ENCODE data around the gene STRIP1.

Gene STRIP1

GRCh38 chr1:110091381-110091780 lies 57.0 kb downstream of the STRIP1 start:
- ATAC-seq = no peak
- no peak for TF ChIP-seq OSR1 (CRISPR knock-in tag; IDR thresholded peaks at IDR 0.05)
- TF ChIP-seq ARNTL (CRISPR knock-in tag; IDR thresholded peaks at IDR 0.05; ENCODE audit: borderline replicate concordance, low read depth) = no peak
- TF ChIP-seq TOX (CRISPR knock-in tag; IDR thresholded peaks at IDR 0.05; ENCODE audit: borderline replicate concordance) = no peak
- TF ChIP-seq ZFP3 (CRISPR knock-in tag; IDR thresholded peaks at IDR 0.05) = no peak

DNA sequence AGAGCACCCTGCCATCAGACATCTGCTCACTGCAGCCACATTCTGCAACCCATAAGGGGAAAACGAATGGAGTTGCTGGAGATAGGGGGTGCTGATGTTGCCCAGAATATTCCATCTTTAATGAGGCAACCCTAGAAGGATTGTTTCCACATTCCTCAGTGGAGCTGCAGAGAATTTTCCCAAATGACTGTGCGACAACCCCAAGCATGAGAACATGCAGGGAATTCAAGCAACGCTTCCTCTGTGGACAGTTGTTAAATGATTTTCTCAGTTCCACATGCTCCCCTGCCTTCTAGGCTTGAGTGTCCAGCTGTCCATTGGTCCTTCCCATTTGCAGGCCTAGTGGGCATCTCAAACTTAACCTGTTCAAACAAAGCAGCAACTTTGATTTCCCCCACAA lies 57.4 kb downstream of the STRIP1 start:
- TF ChIP-seq ZNF565 (CRISPR knock-in tag; conservative IDR thresholded peaks at IDR 0.05; ENCODE audit: low read depth) = no peak
- no peak for TF ChIP-seq ZFP30 (CRISPR knock-in tag; IDR thresholded peaks at IDR 0.05)
- TF ChIP-seq TCF4 (CRISPR knock-in tag; IDR thresholded peaks at IDR 0.05; ENCODE audit: borderline replicate concordance) = no peak
- no peak for TF ChIP-seq CREB5 (CRISPR knock-in tag; IDR thresholded peaks at IDR 0.05; ENCODE audit: low read depth)
- no peak for TF ChIP-seq ZNF8 (CRISPR knock-in tag; IDR thresholded peaks at IDR 0.05)
- TF ChIP-seq, protein P1, sequence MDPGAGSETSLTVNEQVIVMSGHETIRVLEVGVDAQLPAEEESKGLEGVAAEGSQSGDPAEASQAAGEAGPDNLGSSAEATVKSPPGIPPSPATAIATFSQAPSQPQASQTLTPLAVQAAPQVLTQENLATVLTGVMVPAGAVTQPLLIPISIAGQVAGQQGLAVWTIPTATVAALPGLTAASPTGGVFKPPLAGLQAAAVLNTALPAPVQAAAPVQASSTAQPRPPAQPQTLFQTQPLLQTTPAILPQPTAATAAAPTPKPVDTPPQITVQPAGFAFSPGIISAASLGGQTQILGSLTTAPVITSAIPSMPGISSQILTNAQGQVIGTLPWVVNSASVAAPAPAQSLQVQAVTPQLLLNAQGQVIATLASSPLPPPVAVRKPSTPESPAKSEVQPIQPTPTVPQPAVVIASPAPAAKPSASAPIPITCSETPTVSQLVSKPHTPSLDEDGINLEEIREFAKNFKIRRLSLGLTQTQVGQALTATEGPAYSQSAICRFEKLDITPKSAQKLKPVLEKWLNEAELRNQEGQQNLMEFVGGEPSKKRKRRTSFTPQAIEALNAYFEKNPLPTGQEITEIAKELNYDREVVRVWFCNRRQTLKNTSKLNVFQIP (CRISPR knock-in tag; IDR thresholded peaks at IDR 0.05; ENCODE audit: borderline replicate concordance, low read depth) = no peak
- no peak for TF ChIP-seq BACH2 (CRISPR knock-in tag; IDR thresholded peaks at IDR 0.05; ENCODE audit: borderline replicate concordance)
- no peak for TF ChIP-seq GLIS3 (CRISPR knock-in tag; IDR thresholded peaks at IDR 0.05)
- TF ChIP-seq PPARA (CRISPR knock-in tag; IDR thresholded peaks at IDR 0.05; ENCODE audit: borderline replicate concordance) = no peak
- no peak for TF ChIP-seq RARB (CRISPR knock-in tag; IDR thresholded peaks at IDR 0.05)
- TF ChIP-seq ZNF70 (CRISPR knock-in tag; IDR thresholded peaks at IDR 0.05) = no peak
- TF ChIP-seq SNAI2 (CRISPR knock-in tag; IDR thresholded peaks at IDR 0.05) = no peak
- no peak for TF ChIP-seq ISL1 (CRISPR knock-in tag; IDR thresholded peaks at IDR 0.05)
- TF ChIP-seq ARNTL (CRISPR knock-in tag; IDR thresholded peaks at IDR 0.05; ENCODE audit: borderline replicate concordance, low read depth) = no peak
- TF ChIP-seq, protein P2, sequence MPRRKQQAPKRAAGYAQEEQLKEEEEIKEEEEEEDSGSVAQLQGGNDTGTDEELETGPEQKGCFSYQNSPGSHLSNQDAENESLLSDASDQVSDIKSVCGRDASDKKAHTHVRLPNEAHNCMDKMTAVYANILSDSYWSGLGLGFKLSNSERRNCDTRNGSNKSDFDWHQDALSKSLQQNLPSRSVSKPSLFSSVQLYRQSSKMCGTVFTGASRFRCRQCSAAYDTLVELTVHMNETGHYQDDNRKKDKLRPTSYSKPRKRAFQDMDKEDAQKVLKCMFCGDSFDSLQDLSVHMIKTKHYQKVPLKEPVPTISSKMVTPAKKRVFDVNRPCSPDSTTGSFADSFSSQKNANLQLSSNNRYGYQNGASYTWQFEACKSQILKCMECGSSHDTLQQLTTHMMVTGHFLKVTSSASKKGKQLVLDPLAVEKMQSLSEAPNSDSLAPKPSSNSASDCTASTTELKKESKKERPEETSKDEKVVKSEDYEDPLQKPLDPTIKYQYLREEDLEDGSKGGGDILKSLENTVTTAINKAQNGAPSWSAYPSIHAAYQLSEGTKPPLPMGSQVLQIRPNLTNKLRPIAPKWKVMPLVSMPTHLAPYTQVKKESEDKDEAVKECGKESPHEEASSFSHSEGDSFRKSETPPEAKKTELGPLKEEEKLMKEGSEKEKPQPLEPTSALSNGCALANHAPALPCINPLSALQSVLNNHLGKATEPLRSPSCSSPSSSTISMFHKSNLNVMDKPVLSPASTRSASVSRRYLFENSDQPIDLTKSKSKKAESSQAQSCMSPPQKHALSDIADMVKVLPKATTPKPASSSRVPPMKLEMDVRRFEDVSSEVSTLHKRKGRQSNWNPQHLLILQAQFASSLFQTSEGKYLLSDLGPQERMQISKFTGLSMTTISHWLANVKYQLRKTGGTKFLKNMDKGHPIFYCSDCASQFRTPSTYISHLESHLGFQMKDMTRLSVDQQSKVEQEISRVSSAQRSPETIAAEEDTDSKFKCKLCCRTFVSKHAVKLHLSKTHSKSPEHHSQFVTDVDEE (CRISPR knock-in tag; IDR thresholded peaks at IDR 0.05) = no peak
- TF ChIP-seq, protein P3, sequence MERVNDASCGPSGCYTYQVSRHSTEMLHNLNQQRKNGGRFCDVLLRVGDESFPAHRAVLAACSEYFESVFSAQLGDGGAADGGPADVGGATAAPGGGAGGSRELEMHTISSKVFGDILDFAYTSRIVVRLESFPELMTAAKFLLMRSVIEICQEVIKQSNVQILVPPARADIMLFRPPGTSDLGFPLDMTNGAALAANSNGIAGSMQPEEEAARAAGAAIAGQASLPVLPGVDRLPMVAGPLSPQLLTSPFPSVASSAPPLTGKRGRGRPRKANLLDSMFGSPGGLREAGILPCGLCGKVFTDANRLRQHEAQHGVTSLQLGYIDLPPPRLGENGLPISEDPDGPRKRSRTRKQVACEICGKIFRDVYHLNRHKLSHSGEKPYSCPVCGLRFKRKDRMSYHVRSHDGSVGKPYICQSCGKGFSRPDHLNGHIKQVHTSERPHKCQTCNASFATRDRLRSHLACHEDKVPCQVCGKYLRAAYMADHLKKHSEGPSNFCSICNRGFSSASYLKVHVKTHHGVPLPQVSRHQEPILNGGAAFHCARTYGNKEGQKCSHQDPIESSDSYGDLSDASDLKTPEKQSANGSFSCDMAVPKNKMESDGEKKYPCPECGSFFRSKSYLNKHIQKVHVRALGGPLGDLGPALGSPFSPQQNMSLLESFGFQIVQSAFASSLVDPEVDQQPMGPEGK (CRISPR knock-in tag; IDR thresholded peaks at IDR 0.05; ENCODE audit: borderline replicate concordance) = no peak
- no peak for TF ChIP-seq CSRNP3 (CRISPR knock-in tag; IDR thresholded peaks at IDR 0.05)
- TF ChIP-seq CSDC2 (CRISPR knock-in tag; IDR thresholded peaks at IDR 0.05) = no peak
- no peak for TF ChIP-seq ESRRG (CRISPR knock-in tag; IDR thresholded peaks at IDR 0.05)
- ATAC-seq = no peak

- TF ChIP-seq ARNTL (CRISPR knock-in tag; IDR thresholded peaks at IDR 0.05; ENCODE audit: borderline replicate concordance, low read depth) (no peak), TCF4 (CRISPR knock-in tag; IDR thresholded peaks at IDR 0.05; ENCODE audit: borderline replicate concordance) (no peak), ZNF565 (CRISPR knock-in tag; conservative IDR thresholded peaks at IDR 0.05; ENCODE audit: low read depth) (no peak)
- ATAC-seq = no peak
Observed at GRCh38 chr1:110092991-110093390, 58.6 kb downstream of the STRIP1 start.
